ENCODE data around the gene TLE1.

TLE1 gene

GRCh38 chr9:81559709-81560108, 129.6 kb downstream of the TLE1 start:
- Histone ChIP-seq H3K27me3 (ENCODE audit: insufficient read depth, low read length, poor library complexity, severe bottlenecking) (no peaks in the 10 kb centered on the region), H3K4me3 (ENCODE audit: low read length, poor library complexity, severe bottlenecking) (no peak overlapping the region), H3K9ac (ENCODE audit: low read depth, low read length, poor library complexity, severe bottlenecking) (no peak overlapping the region), H2AFZ (ENCODE audit: low read length) (no peak overlapping the region), H3K4me1 (ENCODE audit: insufficient read depth, low read length, poor library complexity, severe bottlenecking) (no peaks in the 10 kb centered on the region), H3K79me2 (ENCODE audit: insufficient read depth, low read length) (no peaks in the 10 kb centered on the region), H3K4me2 (ENCODE audit: low read depth, low read length, poor library complexity, severe bottlenecking) (no peak overlapping the region), H3K9me2 (replicated peaks; ENCODE audit: low read depth, low read length) (no peaks in the 10 kb centered on the region), H3K9me3 (ENCODE audit: insufficient read depth, low read depth, low read length) (no peaks in the 10 kb centered on the region), H3F3A (ENCODE audit: low read depth) (no peaks in the 10 kb centered on the region), H3K36me3 (ENCODE audit: insufficient read depth, low read length) (no peaks in the 10 kb centered on the region), H4K20me1 (ENCODE audit: insufficient read depth, low read length, poor library complexity, severe bottlenecking) (no peaks in the 10 kb centered on the region)
- no peak for TF ChIP-seq EZH2phosphoT487 (IDR thresholded peaks at IDR 0.05; ENCODE audit: borderline replicate concordance)
- TF ChIP-seq CTCF (conservative IDR thresholded peaks at IDR 0.05; ENCODE audit: low read length), result no peak

GRCh38 chr9:81559197-81559596, 130.2 kb downstream of the TLE1 start:
- H3K36me3 ChIP-seq (ENCODE audit: insufficient read depth, low read length), result no peaks in the 10 kb centered on the region
- H3K9ac ChIP-seq (ENCODE audit: low read depth, low read length, poor library complexity, severe bottlenecking), result no peak overlapping the region
- H3K9me3 ChIP-seq (ENCODE audit: insufficient read depth, low read depth, low read length), result no peaks in the 10 kb centered on the region
- no peak overlapping the region for H3K4me2 ChIP-seq (ENCODE audit: low read depth, low read length, poor library complexity, severe bottlenecking)
- H3K4me1 ChIP-seq (ENCODE audit: insufficient read depth, low read length, poor library complexity, severe bottlenecking), result no peaks in the 10 kb centered on the region
- H3K27me3 ChIP-seq (ENCODE audit: insufficient read depth, low read length, poor library complexity, severe bottlenecking), result no peaks in the 10 kb centered on the region
- no peaks in the 10 kb centered on the region for H3F3A ChIP-seq (ENCODE audit: low read depth)
- H4K20me1 ChIP-seq (ENCODE audit: insufficient read depth, low read length, poor library complexity, severe bottlenecking), result no peaks in the 10 kb centered on the region
- H3K4me3 ChIP-seq (ENCODE audit: low read length, poor library complexity, severe bottlenecking), result no peak overlapping the region
- no peak overlapping the region for H2AFZ ChIP-seq (ENCODE audit: low read length)
- H3K79me2 ChIP-seq (ENCODE audit: insufficient read depth, low read length), result no peaks in the 10 kb centered on the region
- TF ChIP-seq EZH2phosphoT487 (IDR thresholded peaks at IDR 0.05; ENCODE audit: borderline replicate concordance) (no peak), CTCF (conservative IDR thresholded peaks at IDR 0.05; ENCODE audit: low read length) (no peak)
- H3K9me2 ChIP-seq (replicated peaks; ENCODE audit: low read depth, low read length), result no peaks in the 10 kb centered on the region

- no peak overlapping the region for H3K4me2 ChIP-seq (ENCODE audit: low read depth, low read length, poor library complexity, severe bottlenecking)
These were observed 131.1 kb downstream of the TLE1 start for GRCh38 chr9:81558091-81558830.

More at GRCh38 chr9:81558091-81558830, 131.1 kb downstream of the TLE1 start:
- Histone ChIP-seq H3K9me2 (replicated peaks; ENCODE audit: low read depth, low read length) (no peaks in the 10 kb centered on the region), H3K9ac (ENCODE audit: low read depth, low read length, poor library complexity, severe bottlenecking) (no peak overlapping the region), H3F3A (ENCODE audit: low read depth) (no peaks in the 10 kb centered on the region), H2AFZ (ENCODE audit: low read length) (no peak overlapping the region), H3K79me2 (ENCODE audit: insufficient read depth, low read length) (no peaks in the 10 kb centered on the region), H3K9me3 (ENCODE audit: insufficient read depth, low read depth, low read length) (no peaks in the 10 kb centered on the region), H3K27me3 (ENCODE audit: insufficient read depth, low read length, poor library complexity, severe bottlenecking) (no peaks in the 10 kb centered on the region), H3K4me1 (ENCODE audit: insufficient read depth, low read length, poor library complexity, severe bottlenecking) (no peaks in the 10 kb centered on the region), H3K36me3 (ENCODE audit: insufficient read depth, low read length) (no peaks in the 10 kb centered on the region), H4K20me1 (ENCODE audit: insufficient read depth, low read length, poor library complexity, severe bottlenecking) (no peaks in the 10 kb centered on the region), H3K4me3 (ENCODE audit: low read length, poor library complexity, severe bottlenecking) (no peak overlapping the region)
- no peak for TF ChIP-seq EZH2phosphoT487 (IDR thresholded peaks at IDR 0.05; ENCODE audit: borderline replicate concordance)
- TF ChIP-seq CTCF (conservative IDR thresholded peaks at IDR 0.05; ENCODE audit: low read length), result no peak

Data from Loucy (cell line).